HG03378 (cell line): ENCODE results near the gene PMM2.
"Not testable (repeated sequence)": the region's sequence is repeated elsewhere in the genome, so short reads cannot be mapped to it uniquely, and the experiment has no call there.

Experiments
- ATAC-seq: cut with Tn5 transposase; IDR thresholded peaks from one replicate; pipeline ENCODE4 v1.9.1; 2021; ENCODE audit warnings: mild to moderate bottlenecking, moderate library complexity; ENCODE audit not compliant: unreplicated experiment

Gene PMM2

DNA sequence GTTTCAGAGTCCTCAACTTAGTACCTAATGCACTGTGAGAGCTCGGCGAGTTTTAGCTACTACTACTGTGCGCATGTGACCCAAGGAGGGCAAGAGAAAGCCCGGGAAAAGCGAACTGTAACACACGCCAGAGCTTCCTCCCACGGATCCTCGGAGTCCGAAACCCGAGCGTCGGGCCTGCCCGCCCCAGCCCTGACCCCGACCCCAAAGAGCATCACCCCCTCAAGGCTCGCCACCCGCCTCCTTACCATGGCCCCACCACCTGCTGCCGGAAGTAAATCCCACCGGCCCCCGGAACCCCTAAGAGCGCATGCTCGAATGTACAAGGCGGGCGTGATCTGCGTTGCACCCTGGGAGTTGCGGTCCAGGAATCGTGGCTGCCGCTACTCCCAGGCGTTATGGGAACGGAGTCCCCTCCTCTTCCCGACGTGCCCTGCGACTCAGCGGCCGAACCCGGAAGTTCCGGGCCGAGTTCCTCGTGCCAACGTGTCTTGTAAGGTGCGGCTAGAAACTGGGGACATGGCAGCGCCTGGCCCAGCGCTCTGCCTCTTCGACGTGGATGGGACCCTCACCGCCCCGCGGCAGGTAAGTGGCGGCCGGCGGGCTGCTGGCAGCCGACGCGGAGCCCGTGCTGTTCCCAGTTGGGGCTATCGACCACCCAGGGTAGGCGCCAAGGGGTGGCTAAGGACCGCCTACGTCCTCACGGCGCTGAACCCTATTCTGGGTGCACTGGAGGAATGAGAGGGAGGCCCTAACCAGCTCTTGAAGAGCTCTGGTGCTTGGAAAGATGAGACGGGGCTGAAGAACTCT lies at the start of gene PMM2, which contains the start of gene TMEM186:
Gene PMM2 (plus strand): TSS at position 476 of the 810 bp plus-strand sequence. CDS start 44 bp downstream, at position 520.
Gene TMEM186 (minus strand): TSS at position 276 of the 810 bp plus-strand sequence. CDS start 25 bp downstream, at position 251.
- ATAC-seq, result peak; percentile 84

DNA sequence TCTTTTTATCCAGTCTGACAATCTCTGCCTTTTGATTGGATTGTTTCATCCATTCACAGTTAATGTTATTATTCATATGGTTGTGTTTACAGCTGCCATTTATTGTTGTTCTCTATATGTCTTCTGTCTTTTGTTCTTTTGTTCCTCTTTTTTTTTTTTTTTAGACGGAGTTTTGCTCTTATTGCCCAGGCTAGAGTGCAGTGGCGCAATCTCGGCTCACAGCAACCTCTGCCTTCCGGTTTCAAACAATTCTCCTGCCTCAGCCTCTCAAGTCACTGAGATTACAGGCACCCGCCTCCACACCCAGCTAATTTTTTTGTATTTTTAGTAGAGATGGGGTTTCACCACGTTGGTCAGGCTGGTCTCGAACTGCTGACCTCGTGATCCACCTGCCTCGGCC lies 48.7 kb upstream of the PMM2 start:
- ATAC-seq, result not testable (repeated sequence)

DNA sequence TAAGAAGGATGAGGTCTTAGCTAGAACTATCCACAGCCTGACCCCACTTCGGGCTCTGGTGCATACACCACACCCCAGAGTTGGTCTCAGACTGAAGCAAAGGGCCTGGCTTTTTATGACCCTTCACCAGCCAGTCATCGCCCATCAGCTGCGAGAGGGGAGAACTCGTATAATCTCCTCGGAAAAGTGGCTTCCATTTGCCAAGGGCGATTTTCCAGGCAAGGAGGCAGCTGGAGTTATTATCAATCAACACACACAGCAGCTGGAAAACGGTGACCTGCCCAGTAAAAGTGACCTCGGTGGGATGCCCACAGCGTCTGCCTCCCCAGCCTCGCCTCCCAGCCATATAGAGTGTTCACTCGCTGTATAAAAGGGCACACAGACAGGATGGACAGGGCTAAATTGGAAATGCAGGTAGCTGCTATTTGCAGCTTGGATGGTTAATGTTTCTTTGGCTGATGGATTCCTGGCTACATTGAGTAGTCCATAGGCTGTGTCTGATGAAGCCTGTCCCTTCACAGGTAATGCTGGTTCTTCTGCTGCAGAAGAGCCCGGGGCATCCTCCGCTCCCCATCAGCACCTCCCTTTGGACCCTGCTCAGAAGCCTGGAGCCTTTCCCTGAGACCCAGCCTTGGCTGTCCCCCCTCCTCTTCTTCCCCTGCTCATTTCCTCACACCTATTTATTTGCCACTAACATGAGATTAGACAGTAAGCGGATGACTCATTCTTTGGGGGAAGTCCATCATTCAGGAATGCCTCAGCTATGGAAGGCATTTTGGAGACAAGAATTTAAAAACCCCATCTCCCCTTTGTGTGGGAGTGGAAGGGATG lies 45.9 kb upstream of the PMM2 start:
- ATAC-seq, result no peak

DNA sequence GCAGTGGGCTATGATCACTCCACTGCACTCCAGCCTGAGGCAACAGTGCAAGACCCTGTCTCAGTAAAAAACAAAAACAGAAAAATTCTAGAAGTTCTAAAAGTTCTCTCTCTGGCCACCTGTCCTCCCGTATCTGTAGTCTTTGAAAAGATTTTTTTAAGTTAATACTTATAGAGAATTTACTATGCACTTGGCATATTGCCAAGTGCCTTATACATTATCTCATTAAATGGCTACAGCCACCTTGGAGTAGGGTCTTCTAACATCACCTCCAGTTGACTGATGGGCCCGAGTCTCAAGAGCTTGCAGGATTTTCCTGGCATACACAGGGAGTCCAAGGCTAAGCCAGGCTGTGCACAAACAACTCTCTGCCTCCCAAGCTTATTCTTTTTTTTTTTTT lies 44.9 kb upstream of the PMM2 start:
- ATAC-seq, result no peak

DNA sequence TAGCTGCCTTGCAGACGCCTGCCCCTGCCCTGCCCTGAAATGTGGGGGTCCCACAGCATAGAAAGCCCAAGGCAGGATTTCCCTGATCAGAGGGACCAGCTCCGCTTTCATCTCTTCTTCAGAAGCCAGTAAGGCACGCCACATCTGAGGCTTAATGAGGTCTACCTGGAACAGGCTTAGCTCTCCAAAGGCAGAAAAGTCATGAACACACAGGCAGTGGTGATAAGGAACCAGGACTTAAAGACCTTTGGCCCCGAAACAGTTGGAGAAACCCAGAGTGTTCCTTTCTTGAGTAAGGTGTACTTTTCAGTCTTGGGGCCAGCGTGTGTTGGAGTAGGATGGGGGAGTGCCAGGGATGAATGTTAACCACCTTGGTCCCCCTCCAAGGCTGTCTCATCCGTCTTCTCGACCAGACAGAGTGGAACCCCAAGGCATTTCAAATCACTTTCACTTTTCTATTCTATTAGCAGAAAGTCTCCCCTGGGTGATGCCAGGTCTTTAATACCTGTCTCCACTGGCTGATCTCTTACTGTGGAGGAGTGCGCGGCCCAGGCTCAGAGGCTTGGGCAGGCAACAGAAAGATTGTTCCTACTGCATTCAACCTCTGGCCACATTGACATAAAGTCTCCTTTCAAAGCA lies 44.1 kb upstream of the PMM2 start:
- ATAC-seq, result no peak

DNA sequence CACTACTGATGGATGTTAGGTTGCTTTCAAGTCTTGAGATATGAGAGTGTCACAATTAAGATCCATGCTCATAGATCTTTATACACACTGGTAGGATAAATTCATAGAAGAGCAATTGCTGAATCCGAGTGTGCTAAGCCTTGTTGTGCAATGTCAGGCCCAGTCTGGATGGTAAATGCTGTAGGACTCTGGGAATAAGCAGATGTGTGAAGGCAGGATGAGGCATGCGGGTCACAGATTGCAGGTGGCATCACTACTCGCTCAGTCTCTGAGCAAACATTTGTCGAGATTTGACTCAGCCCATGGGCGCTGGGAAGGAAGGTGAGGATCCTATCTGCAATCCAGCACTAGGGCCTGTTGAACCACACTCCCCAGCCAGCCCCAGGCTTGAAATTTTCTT lies 40.9 kb upstream of the PMM2 start:
- no peak for ATAC-seq

DNA sequence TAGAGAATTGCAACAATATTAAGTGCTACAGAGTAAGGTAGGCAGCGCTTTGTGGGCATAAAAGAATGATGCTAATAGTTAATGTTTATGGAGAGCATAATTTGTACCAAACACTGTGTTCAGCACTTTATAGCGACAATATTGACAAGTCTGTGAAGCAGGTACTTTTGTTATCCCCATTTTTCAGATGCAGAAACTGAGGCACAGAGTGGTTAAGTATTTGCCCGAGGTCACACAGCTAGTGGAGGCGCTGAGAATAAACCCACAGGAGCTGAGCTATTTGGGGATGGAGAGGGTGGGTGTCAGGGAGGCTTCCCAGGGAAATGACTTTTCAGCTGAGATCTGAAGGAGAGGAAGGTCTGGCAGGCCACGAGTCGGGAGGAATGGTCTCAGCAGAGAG lies 39.6 kb upstream of the PMM2 start:
- no peak for ATAC-seq

DNA sequence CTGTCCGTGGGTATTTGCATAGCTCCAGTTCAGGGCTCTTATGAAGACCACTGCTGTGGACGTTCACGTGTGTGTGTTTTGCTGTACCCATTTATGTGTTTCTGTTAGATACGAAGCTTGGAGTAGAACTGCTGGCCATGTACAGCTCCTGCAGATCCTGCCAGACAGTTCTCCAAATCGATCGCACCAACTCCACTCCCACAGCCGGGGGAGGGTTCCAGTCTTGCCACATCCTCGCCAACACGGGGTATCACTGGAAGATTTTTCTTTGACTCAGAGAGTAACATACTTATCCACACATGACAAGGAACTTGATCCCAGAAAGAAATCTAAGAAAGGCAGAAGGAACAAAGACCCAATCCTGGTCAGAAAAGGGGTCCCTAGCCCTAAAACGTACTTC lies 37.6 kb upstream of the PMM2 start:
- ATAC-seq, result no peak

DNA sequence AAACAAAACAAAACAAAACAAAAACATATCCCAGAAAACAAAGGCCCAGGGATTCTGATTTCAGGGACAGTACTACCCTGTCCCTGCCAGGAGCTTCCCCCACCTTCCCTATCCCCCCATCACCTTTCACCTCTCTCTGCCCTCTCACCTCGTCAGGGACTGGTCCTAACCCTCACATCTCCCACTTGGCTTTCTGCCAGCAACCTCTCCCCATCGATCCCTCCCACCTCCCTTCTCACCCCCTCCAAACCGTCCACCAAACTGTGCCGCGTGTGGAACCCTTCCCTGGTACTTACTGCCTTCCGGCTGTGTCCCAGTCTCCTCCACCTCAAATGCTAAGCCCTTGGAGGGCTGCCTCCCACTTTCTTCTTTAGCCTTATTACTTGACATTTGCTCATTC lies 36.6 kb upstream of the PMM2 start:
- no peak for ATAC-seq

DNA sequence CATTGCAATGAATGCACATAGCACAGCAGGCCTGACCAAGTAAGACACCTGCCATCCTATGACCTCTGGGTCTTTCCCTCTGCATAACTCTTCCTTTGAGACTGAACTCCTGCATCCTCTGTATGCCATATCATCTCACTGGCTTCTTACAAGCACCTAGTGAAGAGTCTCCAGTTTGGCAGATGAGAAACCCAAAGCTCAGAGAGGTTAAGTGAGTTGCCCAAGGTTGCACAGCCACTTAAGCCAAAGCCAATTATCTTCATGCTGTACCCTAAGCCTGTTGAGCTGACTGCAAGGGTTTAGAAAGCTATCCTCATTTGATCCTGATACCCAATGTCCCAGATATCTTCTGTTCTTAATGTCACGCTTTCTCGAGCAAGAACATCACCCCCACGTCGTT lies 35.4 kb upstream of the PMM2 start:
- ATAC-seq, result no peak

DNA sequence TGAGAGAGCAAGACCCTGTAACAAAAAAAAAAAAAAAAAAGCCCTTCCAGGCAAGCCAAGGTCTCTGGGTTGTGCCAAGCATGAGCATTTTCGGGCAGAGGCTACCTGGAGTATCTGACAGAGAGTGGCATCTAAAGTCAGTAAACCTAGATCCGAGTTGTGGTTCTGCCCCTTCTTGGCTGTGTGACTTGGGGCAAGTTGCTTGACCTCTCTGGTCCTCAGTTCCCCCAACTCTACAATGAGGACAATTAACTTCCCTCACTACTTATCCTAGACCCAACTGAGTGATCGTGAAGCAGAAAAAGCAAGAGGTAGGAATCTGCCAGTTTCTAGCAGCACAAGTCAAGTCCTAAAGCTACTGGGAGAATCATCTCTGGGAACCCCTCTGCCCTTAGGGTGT lies 34.6 kb upstream of the PMM2 start:
- ATAC-seq, result no peak

DNA sequence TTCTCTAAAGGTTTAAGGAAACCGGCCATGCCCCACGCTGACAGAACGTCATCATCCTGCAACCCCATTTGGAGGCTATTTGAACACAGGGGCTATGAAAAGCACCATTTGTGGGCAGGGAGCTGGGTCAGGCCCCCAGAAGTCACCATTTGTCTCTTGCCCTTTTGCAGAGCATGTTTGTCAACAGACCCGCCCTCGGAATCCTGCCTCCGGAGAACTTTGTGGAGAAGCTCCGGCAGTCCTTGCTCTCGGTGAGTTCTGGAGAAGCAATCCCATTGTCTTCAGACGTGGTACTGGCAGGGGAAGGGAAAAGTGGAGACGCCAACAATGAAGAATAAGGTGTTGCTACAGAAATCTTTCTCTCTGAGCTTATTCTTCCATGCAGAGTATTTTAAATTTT lies 33.7 kb upstream of the PMM2 start:
- ATAC-seq, result no peak

DNA sequence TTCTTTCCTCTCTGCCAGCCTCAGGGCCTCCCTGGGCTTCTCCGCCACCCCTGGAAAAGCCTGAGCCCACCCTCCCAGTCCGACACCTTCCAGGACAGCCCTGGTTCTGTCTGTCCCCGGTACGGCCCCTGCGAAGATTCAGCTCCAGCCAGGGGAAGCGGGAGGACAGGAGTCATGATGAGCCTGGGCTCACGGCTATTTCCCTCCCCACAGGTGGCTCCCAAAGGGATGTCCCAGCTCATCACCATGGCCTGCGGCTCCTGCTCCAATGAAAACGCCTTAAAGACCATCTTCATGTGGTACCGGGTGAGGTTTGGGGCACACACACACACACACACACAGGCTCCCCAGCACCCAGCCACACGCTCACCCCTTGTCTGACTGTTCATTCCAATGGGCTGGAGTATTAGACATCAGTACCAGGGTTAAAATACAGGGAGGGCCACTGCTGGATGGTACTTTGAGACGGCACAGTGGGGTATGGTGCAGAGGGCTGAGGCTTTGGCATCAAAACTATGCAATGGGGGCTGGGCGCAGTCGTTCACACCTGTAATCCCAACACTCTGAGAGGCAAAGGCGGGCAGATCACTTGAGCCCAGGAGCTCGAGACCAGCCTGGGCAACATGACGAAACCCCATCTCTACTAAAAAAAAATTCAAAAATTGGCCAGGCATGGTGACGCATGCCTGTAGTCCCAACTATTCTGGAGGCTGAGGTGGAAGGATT lies 33.0 kb upstream of the PMM2 start:
- ATAC-seq, result no peak

DNA sequence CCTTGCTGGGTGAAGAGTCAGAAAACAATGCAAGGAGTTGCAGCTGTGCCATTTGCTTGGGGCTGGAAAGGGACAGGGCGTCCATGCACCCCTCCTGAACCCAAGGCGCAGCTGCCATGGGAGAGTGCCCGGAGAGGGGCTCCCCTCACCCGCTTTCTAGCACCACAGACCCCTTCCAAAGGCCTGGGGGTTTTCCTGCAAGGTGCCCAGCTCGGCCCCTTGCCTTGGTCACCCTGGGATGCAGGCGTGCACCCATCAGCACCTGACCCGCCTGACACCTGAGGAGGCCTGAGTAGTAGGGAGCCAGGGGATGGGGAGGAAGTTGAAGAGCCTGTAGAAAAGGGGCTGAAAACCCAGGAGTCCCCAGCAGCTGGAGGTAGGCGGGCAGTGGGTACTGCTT lies 30.5 kb upstream of the PMM2 start:
- no peak for ATAC-seq

DNA sequence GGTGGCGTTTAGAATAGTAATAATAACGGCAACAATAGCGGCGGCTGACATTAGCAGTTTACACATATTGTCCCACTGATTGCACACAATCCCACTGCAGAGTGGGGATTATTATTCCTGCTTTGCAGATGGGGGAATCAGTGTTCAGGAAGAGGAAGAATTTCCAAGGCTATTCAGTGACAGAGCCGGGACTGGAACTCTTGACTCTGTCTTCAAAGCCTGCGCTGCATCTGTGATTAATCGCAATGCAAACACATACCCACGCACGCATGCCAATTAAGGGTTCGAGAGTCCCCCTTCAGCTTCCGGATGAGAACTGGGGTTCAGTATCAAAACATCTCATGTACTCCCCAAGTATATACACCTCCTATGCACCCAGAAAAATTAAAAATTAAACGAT lies 29.4 kb upstream of the PMM2 start:
- ATAC-seq, result no peak

DNA sequence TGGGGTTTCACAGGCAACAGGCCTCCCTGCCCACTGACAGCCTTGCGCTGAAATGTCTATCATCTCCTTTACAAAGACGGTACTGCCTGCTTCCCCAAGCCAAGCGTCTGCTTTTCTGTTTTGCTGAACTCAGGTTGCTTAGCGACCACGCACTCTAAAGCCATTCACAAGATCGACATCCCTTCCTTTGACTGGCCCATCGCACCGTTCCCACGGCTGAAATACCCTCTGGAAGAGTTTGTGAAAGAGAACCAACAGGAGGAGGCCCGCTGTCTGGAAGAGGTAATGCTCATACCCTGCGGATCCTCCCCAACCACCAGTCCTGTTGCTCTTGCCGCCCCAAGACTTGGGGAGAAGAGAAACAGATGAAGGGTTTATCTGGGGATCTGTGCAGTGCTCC lies 28.9 kb upstream of the PMM2 start:
- no peak for ATAC-seq

DNA sequence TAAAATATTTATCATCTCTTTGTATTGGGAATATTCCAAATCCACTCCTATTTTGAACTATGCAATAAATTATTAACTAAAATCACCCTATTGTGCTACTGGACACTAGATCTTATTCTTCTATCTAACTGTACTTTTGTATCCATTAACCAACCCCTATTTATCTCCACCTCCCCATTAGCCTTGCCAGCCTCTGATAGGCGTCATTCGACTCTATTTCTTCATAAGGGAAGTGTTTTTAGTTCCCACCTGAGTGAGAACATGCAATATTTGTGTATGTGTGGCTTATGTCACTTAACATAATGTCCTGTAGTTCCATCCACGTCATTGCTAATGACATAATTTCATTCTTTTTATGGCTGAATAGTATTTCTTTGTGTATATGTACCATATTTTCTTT lies 24.1 kb upstream of the PMM2 start:
- no peak for ATAC-seq

DNA sequence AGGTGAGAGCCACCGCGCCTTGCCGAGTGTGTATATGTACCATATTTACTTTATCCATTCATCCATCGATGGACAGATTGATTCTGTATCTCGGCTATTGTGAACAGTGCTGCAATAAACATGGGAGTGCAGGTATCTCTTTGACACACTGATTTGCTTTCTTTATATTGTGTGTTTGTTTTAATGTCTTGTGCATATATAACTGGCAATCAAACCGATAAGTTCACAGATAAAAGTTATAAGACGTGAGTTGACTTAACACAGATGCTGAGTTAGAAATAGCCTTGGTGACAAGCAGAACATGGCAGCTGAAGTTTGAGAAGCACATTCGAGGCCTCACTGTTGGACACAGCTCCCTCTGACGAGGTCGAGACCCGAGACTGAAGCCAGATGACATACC lies 23.4 kb upstream of the PMM2 start:
- no peak for ATAC-seq

DNA sequence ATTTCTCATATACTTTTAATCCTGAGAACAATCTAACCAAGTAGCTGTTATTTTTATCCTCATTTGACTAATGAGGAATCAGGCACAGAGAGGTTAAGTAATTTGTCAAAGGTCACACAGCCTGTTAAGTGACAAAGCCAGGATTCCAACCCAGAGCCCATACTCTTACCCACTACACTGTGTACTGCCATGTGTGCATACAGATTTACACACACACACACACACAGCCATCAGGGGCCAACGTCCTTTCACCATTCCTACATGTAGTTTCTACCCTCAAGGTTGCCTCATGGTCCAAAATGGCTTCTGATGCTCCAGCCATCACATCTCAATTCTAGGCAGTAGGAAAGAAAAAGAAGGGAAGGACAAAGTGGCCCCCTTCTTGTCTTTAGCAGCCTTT lies 22.3 kb upstream of the PMM2 start:
- no peak for ATAC-seq

DNA sequence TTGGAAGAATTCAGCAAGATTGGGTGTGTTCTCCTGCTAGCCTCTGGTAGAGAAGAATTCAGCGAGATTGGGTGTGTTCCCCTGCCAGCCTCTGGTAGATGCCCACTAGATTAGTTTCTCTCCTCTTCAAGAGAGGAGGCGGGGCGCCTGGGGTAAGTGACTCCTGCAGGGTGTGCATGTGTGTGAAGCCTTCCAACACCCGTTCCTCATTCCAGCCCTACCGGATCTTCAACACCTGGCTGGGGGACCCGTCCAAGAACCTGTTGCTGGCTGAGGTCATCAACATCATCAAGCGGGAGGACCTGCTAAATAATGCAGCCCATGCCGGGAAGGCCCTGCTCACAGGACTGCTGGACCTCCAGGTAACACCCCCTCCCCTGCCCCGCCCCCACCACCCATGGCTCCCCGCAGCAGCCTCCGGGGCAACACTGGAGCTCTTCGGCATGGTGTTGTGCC lies 21.5 kb upstream of the PMM2 start:
- no peak for ATAC-seq

DNA sequence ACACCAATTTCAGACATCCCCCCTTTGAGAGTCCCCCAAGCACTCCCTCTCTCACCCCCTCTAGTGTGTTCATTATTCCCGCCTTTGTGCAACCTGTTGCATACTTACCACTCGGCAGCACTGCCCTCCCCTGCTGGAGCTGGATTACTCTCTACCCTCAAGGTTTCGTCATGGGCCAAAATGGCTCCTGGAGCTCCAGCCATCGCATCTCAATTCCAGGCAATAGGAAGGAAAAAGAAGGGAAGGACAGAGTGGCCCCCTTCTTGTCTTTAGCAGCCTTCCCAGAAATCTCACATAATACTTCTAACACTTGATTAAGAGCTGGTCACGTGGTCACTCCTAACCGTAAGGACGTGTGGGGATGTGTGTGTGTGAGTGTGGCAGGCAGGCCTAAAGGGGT lies 20.4 kb upstream of the PMM2 start:
- ATAC-seq, result no peak
